Fibroblast of skin of back (primary cell): ENCODE results near the gene VIT.
"Not testable (repeated sequence)": the region's sequence is repeated elsewhere in the genome, so short reads cannot be mapped to it uniquely, and the experiment has no call there.

Source experiments
- DNase-seq: peaks from one replicate; pipeline ENCODE4 v3.0.0-alpha.2; 2013

The VIT gene

DNA sequence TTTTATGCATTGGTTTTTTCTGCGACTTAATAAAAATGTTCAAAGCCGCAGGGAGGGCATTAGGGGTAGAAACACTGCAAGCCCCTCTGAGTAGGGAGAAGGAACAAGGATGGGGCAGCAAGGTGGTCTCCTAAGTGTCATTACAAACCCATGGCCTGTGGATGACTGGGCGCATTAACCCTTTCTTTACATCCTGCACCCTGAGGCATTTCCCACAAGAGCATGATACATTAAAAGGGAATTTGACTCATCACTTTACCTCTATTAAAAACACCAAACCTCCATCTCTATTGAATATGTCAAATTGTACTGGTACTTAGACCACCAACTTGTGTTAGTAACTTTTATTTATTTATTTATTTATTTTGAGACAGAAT is 112.5 kb downstream of the VIT start:
- no peak for DNase-seq

DNA sequence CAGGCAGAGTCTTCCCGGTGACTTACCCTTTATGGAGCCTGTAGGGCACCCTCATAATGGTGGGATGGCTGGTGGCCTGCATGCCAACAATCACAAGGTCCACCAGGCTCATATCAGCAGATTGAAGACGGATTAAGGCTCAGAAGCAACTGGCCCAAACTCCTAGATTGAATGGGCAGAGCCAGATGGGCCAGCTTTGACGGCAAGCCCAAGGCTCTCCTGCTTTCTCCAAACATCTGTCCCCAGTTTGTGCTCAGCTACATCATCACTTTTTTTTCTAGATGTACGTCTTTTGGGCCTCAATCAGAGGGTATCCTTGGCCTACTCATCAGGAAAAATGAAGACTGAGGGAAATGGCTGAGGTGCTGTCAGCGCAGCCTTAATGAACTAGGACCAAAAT is 114.6 kb downstream of the VIT start:
- no peak for DNase-seq

DNA sequence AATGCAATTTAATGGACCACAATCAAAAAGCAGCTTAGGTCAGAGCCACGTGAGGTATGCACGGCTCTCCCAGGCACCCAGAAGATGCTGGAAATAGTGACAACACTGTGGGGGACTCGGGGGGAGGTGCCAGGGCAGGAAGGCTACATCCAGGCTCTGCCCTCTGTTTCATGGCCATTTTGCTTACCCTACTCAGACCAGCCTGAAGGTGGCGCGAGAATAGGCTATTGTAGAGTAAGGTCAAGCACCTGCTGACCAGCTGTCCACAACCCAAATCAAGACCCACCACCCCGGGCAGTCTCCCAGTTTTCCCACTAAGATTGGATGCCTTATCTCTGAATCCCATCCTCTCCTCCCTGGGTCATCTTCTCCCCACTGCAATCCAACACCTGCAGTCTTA is 115.7 kb downstream of the VIT start:
- DNase-seq: no peak

DNA sequence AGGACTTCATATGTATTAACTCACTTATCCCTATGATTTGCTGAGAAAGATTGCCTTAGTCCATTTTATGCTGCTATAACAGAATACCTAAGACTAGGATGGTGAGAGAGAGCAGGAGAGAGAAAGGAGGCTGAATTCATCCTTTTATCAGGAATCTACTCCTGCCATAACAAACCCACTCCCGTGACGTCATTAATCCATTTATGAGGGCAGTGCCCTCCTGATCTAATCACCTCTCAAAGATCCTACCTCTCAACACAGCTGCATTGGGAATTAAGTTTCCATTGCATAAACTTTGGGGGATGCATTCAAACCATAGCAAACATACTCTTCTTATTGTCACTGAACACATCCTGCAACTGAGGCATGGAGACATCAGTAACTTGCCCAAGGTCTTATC is 122.0 kb downstream of the VIT start:
- DNase-seq: no peak

DNA sequence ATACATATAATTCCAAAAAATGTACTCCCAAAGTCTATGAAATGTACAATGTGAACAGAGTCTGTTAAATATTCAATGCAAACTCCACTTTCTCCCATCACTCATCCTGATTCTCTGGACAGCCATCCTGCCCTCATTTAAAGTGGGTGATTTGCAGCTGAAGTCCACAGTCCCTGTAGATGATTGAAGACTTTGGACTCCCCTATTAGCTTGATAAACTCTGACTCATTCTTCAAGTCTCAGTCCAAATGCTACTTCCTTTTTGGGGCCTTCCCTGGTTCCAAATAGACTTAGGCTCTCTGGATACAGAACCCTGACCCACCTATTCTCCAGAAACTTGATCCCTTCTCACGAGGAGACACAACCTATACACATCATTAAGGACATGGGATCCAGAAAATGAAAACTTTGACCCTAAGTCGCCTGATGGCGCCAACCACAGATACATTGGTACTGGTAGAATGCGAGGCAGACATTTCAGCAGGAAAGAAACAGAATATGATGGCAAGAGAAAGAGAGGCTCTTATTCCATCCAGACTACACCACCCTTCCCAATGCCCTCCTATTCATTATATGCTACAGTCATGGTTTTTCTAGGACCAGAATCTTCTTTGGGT is 122.7 kb downstream of the VIT start:
- no peak for DNase-seq

DNA sequence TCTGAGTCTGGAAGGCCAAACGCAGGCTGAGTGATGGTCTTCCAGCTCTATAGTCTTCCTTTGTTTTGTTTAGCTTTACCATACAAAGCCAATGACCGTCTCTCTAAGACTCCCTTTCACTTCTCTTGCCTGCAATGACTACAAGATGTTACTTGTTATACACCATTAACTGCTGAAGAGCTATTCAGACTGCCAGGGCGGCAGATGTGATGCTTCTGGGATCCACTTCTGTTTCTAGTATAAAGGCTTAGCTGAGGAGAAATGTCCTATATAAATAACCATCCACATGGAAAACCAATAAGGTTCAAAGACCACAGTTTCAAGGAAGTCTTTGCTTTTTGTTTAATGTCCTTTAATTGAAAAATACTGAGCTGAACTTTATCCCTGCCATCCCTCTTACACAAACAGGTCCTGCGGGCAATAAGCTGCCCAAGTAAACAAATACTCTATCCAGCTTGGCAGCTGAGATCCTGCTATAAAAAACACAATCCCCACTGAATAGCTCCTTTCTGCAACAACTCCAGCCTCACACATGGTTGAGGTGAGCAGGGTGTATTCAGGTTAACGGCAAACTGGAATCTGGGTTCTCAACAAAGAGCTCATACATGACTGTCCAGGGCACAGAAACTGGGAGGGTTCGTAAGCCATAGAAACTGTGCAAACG is 124.6 kb downstream of the VIT start:
- DNase-seq: no peak

DNA sequence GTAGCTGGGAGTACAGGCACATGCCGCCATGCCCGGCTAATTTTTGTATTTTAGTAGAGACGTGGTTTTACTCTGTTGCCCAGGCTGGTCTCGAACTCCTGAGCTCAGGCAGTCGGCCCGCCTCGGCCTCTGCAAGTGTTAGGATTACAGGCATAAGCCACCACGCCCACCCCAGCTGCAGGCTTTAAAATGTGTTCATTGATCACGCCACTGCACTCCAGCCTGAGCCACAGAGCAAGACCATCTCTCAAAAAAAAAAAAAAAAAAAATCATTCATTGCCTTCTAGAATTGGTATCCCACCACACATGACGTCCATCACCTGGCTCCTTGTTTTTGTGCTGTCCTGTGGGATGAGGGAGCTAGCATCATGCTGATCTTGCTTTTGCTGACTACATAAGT is 127.4 kb downstream of the VIT start:
- DNase-seq: no peak

DNA sequence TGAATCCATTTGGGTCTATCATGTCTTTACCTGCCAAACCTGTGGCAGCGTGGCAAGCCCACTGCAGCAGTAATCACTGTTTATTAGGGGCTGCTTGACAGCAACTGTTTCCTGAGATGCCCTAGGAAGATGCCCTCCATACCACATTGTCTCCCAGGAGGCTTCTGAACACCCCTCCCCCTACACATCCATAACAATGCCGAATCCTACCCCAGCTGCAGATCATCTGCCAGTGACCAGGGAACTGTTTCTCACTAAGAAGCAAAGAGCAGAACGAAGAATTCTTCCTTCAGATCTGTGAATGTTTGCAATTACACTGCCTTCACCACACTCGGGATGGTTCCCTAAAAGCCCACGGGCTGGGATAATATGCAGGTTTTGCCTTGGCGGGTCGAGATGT is 127.8 kb downstream of the VIT start:
- no peak for DNase-seq

DNA sequence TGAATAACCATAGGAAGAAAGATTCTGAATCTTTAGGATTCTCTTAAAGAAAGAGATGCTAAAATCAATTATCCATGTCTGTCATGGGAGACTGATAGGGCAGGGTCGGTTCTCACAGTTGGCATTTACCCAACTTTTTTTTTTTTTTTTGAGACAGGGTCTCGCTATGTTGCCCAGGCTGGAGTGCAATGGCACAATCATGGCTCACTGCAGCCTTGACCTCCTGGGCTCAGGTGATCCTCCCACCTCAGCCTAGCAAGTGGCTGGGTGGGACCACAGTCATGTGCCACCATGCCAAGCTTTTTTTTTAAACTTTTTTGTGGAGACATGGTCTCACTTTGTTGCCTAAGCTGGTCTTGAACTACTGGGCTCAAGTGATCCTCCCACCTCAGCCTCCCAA is 128.2 kb downstream of the VIT start:
- DNase-seq: not testable (repeated sequence)

DNA sequence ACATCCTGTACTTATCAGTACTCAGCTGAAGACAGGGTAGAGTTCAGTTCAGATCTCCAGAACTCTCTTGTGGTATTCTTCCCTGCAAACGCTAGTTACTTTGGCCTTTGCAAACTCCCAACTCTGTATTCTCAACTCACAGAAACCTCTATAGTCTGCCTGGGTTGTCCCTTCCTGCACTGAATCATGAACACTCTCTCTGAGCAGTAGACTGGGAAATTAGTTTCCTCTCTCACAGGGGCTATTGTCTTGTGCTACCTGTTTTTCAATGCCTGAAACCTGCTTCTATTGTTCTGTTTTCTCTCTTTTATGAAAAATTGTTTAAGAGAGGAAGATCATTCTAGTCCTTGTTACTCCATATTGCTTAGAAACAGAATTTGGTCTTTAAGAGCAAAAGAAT is 134.7 kb downstream of the VIT start:
- DNase-seq: no peak

DNA sequence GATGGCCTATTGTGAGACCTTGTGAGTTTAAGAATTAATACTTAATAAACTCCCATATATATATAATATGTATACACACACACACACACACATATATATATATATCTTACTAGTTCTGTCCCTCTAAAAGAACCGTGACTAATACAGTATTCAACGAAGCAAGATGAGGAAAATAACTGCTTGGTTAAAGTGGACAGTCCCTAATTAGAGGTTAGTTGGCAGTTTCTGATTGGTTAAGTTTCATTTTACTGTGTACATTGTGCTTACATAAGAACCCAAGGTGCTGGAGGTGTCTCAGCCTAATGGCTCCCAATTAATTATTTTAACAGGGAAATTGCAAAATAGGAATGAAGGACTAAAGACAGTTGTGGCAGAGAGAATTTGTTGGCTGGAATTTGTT is 137.7 kb downstream of the VIT start:
- DNase-seq: no peak

DNA sequence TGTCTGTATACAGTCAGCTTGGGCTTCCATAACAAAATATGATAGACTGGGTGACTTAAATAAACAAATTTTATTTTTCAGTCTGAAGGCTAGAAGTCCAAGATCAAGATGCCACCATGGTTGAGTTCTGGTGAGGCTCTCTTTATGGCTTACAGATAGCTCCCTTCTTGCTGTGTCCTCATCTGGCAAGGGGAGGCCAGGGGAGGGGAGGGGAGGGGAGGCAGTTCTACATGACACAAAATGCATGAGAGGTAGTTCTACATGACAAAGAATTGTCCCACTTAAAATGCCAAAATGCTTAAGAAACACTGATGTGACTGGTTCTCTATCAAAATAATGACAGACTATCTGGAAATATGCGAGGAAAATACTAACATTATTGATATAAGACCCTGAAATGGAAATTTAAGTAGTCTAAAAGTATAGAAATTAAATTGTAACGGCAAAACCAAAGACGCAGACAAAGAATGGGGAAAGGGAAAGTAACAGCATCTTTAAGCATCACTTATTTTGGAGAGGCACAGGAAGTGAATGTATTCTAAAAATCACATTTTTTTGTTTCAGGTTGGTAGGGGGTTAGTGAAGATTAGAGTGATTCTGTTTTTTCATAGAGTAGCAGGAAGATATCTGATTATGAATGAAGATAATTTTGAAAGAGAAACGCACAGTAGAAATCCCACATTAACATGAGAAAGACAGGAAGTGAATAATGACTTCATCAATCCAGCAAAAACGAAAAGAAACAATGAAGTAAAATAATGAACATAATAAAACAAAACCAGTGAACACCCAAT is 138.4 kb downstream of the VIT start:
- no peak for DNase-seq

DNA sequence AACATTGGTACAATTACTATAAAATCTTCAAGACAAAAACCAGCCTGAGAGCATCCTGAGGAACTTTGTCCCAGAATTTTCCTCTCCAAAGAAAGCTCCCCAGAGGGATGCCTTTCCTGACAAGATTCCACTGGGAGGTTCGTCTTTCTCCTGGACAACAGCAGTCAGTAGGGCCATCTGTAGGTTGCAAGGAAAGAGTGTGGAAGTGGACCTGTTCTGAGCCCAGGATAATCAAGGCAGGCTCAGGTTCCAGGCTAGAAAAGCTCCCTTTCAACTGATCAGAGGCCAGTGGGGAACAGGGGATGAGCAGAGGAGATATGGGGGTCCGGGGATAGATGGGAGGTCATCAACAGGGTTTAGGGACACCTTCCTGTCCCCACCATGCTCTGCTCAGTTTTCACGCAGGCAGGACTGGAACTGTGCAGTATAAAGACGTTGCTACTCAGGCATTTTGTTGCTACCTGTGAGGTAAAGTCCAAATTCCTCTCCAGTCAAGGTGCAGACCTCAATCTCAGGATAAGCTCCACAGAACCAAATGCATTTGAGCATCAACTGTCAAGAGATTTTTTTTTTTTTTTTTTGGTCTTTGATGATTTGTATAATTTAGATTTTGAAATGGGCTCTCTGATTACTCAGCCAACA is 143.6 kb downstream of the VIT start:
- no peak for DNase-seq

DNA sequence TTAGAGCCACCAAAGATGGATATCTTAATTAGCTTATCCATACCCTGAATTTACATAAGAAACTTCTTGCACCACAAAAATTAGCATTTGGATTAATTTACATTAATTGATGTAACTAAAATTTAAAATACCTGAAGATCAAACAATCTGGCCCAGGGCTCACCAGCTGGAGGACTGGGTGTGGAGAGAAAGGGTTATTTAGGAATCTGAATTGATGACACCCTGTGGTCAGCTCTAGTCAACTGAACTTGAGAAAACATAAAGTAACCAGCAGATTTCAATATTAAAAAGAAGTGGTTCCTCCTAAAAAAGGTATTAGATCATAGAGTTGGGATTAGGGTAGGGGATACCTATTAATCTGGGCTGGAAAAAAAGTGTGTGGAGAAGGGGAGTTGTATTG is 147.3 kb downstream of the VIT start:
- no peak for DNase-seq

DNA sequence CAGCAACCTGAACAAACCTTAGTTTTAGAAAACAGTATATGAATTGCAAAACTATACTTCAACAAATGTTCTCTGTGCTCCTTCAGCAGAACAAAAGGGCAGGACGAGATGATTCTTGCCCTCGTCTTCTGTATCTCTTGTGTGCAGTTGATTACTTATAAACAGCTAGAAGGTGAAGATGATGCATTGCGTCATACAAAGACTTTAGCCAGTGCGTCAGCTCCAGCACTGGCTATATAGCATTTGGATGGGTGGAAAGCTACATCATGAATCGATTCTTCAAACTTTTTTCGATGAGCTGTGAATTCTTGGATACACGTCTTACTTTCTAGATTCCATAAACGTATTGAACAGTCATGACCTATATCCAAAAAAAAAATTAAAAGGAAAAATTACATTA is 152.8 kb downstream of the VIT start:
- no peak for DNase-seq

DNA sequence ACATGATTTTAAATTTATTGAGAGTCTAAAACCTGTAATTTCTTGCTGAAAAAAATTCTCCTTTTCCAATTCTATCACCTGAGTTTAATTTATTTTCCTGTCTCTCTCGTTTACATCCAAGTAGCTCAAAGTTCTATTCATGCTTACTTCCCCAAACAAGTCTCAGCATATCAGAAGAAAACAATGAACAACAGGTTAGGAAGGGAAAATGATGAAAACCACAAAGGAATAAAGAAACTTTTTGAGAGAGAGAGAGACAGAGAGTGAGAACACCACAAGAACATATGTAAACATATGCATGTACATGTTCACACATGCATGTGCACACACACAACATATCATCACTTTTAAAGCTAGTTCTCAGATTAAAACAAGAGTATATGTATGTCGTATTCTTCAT is 157.7 kb downstream of the VIT start:
- DNase-seq: no peak

DNA sequence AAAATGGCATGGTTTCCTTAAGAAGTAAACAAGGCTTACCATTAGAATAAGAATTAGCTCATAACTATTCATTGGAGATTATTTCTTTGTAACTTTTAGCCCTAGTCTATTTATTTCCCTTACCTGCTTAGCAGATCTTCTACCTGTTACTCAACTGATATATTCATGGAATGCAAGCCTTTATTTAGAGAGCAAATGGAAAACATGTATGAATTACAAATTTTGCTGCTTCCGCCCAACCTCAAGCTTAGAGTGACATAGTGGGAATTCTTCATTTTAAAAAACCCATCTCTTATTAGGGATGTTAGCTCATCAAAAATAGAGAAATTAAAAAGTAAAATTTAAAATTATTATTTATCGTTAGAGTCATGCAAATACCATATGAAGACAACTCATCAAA is 158.9 kb downstream of the VIT start:
- no peak for DNase-seq

DNA sequence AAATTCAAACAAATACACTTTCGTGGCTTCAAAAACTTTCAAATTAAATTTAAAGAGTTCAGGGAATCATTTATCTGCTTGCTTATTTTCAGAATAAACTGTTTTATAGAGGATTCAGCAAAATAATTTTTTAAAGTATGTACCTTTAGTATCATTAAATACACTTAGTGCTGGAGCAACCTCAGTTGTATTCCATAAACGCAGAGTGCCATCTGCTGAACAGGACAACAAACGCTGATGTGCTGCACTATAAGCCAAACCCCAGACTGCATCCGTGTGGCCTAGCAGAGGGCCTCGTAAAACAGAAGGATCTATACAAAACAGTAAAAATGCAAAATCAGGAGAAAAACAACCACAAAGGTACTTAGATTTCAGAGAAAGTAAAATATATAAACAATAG is 161.2 kb downstream of the VIT start:
- no peak for DNase-seq

DNA sequence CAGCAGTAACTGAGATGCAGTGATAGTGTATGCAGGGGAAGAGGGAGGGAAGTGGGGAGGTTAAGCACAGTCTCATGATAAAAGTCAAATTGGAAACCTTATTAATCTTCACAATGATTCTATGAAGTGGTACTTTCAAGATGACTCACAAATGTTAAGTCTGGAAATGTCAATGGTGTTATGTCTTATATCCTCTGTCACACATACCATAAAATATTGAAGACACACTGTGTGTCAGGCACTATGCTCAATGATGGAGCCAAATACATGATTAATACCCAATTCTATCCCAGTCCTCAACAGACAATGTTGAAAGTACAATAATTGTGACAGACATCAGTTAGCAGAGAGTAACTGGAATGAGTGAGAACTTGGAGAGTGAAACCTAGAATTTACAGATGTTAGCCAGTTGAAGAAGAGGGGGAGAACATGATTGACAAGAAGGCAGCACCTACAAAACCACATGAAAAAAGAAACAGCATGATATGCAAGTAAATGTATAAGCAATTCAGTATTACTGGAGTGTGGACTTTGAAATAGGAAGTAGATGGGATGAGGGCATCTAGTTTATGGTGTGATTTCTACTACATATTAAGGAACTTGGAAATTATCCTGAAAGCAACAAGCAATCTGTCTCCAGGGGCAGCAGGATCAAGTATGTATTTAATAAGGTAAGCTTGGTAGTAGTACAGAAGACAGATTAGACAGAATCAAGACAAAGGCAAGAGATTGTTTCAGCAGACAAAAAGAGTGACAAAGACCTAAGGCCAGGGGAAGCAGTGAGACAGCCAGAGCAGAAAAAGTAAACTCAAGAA is 162.3 kb downstream of the VIT start:
- no peak for DNase-seq

DNA sequence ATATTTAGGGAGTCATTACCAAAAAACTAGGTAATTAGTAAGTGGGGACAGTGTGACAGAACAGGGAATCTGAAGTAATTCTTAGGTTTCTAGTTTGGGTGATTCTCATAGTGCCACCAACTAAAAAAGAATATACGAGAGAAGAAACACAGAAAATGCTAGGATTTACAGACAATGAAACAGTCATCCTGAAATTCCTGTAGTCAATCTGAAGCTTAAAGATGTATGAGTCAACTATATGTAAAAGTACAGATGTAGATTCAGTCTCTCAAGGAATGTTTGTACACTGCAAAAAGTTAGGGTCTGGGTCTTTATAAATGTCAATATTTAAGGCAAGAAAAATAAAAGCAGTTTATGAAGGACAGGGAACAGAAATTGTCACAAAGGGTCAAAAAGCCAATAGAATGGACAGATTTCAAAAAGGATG is 162.9 kb downstream of the VIT start:
- peak; percentile 3 for DNase-seq

DNA sequence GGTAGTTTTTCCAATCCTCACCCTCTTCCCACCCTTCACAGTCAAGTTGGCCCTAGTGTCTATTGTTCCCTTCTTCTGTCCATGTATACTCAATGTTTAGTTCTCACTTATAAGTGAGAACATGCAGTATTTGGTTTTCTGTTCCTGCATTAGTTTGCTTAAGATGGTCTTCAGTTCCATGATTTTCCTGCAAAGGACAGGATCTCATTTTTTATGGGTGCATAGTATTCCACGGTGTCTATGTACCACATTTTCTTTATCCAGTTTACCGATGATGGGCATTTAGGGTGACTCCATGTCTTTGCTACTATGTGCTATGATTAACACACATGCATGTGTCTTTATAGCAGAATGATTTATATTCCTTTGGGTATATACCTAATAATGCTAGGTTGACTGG is 165.4 kb downstream of the VIT start:
- no peak for DNase-seq
